ENCODE results near the gene PTGES2. TPM values are rescaled to one million over a fixed set of nuclear protein-coding genes. Genes with fewer than 3 reads are reported as not detected.

PTGES2 gene
- total and polyA plus RNA-seq, 9 of the 15 experiments (the other 6 are each of a cell fraction or from before 2014, with no cell fraction given): 2.4 to 196 (median 90.1) TPM

DNA sequence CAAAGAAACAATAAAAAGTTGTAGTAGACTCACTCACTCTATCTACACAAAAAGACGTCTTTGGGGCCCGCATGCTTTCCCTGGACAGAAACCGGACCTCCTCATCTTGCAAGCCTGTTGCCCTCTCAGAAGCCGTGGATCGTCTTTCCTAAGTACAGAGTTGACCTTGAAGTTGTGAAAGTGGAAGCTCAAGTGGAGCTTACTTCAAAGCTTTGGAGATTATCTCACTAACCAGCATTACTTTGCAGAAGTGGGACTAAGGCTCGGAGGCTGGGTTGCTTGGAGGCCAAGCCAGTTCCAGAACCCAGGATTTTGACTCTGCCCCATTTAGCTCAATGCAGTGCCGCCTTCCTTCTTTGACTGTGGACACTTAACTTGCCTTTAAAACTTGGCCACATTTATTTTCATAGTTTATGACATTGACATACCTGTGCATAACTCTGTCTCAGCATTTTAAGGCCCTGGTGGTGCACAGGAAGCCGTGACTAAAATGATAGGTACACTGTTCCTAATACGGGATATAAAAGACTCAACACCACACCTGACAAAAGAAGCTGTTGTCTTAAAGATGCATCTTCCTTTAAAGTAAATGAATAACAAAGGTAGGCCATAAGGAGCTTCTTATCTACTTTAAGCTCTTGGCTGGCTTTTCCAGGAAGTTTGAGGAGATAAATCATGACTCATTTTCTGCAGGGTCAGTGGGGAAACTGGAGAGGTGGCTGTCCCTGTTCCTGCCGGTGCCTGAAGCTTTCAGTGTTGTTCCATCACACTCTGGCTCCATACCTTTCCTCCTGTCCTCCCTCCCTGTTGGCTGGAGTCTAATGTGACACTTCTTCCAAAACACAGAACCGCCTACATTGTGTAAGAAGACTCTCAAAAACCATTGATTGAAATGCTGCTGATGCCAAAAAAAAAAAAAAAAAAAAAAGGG is 48.8 kb downstream of the PTGES2 start (continued):
- TF ChIP-seq MAFK (IDR thresholded peaks at IDR 0.05; ENCODE audit: low read length): peak; percentile 24; the same call in 1 of the 2 replicates
- peak; percentile 41; the same call in 1 of the 2 replicates for TF ChIP-seq MYC (IDR thresholded peaks at IDR 0.05; ENCODE audit: low read depth, low read length)
- no peak for TF ChIP-seq MYC (CRISPR knock-in tag; IDR thresholded peaks at IDR 0.05; ENCODE audit: borderline replicate concordance, low read depth)
- no peak for TF ChIP-seq RBM14 (IDR thresholded peaks at IDR 0.05; ENCODE audit: borderline replicate concordance, insufficient read depth, low read depth, low read length)
- peak; percentile 75 for TF ChIP-seq ELF1 (tag; IDR thresholded peaks at IDR 0.05)
- TF ChIP-seq NCOA1 (IDR thresholded peaks at IDR 0.05; ENCODE audit: low read depth): peak; percentile 42; the same call in 1 of the 2 replicates
- TF ChIP-seq TCF7L2 (IDR thresholded peaks at IDR 0.05; ENCODE audit: low read depth, low read length): peak; percentile 66; the same call in 1 of the 2 replicates
- peak; percentile 60; the same call in 1 of the 2 replicates for TF ChIP-seq ETV5 (CRISPR knock-in tag; IDR thresholded peaks at IDR 0.05; ENCODE audit: low read depth)
- TF ChIP-seq ETV6 (IDR thresholded peaks at IDR 0.05; ENCODE audit: borderline replicate concordance in 1 of 2, low read depth in 2 of 2, low read length in 1 of 2): peak; percentile 34 to 72; a peak in 1 of 4 replicates
- no peak for TF ChIP-seq ETV6 (CRISPR knock-in tag; IDR thresholded peaks at IDR 0.05; ENCODE audit: borderline replicate concordance)
- peak; percentile 97 for TF ChIP-seq ARID1B (IDR thresholded peaks at IDR 0.05)
- TF ChIP-seq ZKSCAN8 (CRISPR knock-in tag; IDR thresholded peaks at IDR 0.05): no peak
- TF ChIP-seq TCF3 (CRISPR knock-in tag; IDR thresholded peaks at IDR 0.05): peak; percentile 82
- TF ChIP-seq, protein P1, sequence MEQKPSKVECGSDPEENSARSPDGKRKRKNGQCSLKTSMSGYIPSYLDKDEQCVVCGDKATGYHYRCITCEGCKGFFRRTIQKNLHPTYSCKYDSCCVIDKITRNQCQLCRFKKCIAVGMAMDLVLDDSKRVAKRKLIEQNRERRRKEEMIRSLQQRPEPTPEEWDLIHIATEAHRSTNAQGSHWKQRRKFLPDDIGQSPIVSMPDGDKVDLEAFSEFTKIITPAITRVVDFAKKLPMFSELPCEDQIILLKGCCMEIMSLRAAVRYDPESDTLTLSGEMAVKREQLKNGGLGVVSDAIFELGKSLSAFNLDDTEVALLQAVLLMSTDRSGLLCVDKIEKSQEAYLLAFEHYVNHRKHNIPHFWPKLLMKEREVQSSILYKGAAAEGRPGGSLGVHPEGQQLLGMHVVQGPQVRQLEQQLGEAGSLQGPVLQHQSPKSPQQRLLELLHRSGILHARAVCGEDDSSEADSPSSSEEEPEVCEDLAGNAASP (IDR thresholded peaks at IDR 0.05): no peak
- no peak for TF ChIP-seq HNRNPK (IDR thresholded peaks at IDR 0.05; ENCODE audit: low read depth, low read length, poor library complexity, severe bottlenecking)
- TF ChIP-seq STAG1 (CRISPR knock-in tag; IDR thresholded peaks at IDR 0.05; ENCODE audit: borderline replicate concordance): no peak
- TF ChIP-seq ZC3H4 (CRISPR knock-in tag; IDR thresholded peaks at IDR 0.05; ENCODE audit: borderline replicate concordance): no peak
- TF ChIP-seq SIN3A (IDR thresholded peaks at IDR 0.05; ENCODE audit: borderline replicate concordance in 2 of 2, control insufficient read depth in 1 of 2, low read depth in 2 of 2, low read length in 2 of 2): 0 out of 4 replicates have a peak, but pooled peaks of 1 of the 2 experiments have one; percentile 25
- no peak for TF ChIP-seq CAMTA2 (CRISPR knock-in tag; conservative IDR thresholded peaks at IDR 0.05)
- no peak for TF ChIP-seq RBM39 (optimal IDR thresholded peaks at IDR 0.05; ENCODE audit: low read depth, low read length)
- TF ChIP-seq CBFA2T2 (conservative IDR thresholded peaks at IDR 0.05): no peak
- TF ChIP-seq TEAD1 (CRISPR knock-in tag; IDR thresholded peaks at IDR 0.05): no peak
- TF ChIP-seq USF2 (CRISPR knock-in tag; IDR thresholded peaks at IDR 0.05): no peak
- TF ChIP-seq NEUROD1 (IDR thresholded peaks at IDR 0.05; ENCODE audit: borderline replicate concordance, low read depth, low read length, partially characterized antibody): peak; percentile 71
